NCI-H2081 treated with DMSO at 0.1 percent for 48 hours (cell line): Measurements from ENCODE around the gene TNIK.
"Not testable (repeated sequence)": the region's sequence is repeated elsewhere in the genome, so short reads cannot be mapped to it uniquely, and the experiment has no call there.

Source experiments
- DNase-seq: peaks from one replicate; lab custom pipeline; 2025; lab: John Stamatoyannopoulos, UW

TNIK gene

GRCh38 chr3:171129827-171130226, 330.4 kb downstream of the TNIK start:
- DNase-seq: no peak

- no peak for DNase-seq
Measured at GRCh38 chr3:171127611-171128010, 332.6 kb downstream of the TNIK start.

- no peak for DNase-seq
Measured at GRCh38 chr3:171126478-171127209, 333.6 kb downstream of the TNIK start.

GRCh38 chr3:171125010-171125409, 335.2 kb downstream of the TNIK start:
- no peak for DNase-seq

- DNase-seq: no peak
Measured at GRCh38 chr3:171123915-171124314, 336.3 kb downstream of the TNIK start.

GRCh38 chr3:171122861-171123260, 337.3 kb downstream of the TNIK start:
- DNase-seq: no peak

GRCh38 chr3:171122240-171122639, 338.0 kb downstream of the TNIK start:
- no peak for DNase-seq

GRCh38 chr3:171121801-171122200, 338.4 kb downstream of the TNIK start:
- no peak for DNase-seq

- DNase-seq: not testable (repeated sequence)
Measured at GRCh38 chr3:171119402-171119801, 340.8 kb downstream of the TNIK start.

GRCh38 chr3:171118993-171119392, 341.2 kb downstream of the TNIK start:
- not testable (repeated sequence) for DNase-seq

- no peak for DNase-seq
Measured at GRCh38 chr3:171116824-171117395, 343.3 kb downstream of the TNIK start.

- no peak for DNase-seq
Measured at GRCh38 chr3:171116365-171116764, 343.8 kb downstream of the TNIK start.

GRCh38 chr3:171115667-171116066, 344.5 kb downstream of the TNIK start:
- DNase-seq: no peak

- DNase-seq: no peak
Measured at GRCh38 chr3:171113716-171114115, 346.5 kb downstream of the TNIK start.

GRCh38 chr3:171110715-171111114, 349.5 kb downstream of the TNIK start:
- no peak for DNase-seq

GRCh38 chr3:171108066-171108465, 352.1 kb downstream of the TNIK start:
- no peak for DNase-seq

GRCh38 chr3:171103185-171103584, 357.0 kb downstream of the TNIK start:
- no peak for DNase-seq

GRCh38 chr3:171101982-171102641, 358.1 kb downstream of the TNIK start:
- no peak for DNase-seq

- no peak for DNase-seq
Measured at GRCh38 chr3:171099911-171100310, 360.3 kb downstream of the TNIK start.

- DNase-seq: no peak
Measured at GRCh38 chr3:171095063-171095462, 365.1 kb downstream of the TNIK start.

GRCh38 chr3:171094411-171094810, 365.8 kb downstream of the TNIK start:
- DNase-seq: no peak

- no peak for DNase-seq
Measured at GRCh38 chr3:171093462-171093861, 366.7 kb downstream of the TNIK start.

- DNase-seq: no peak
Measured at GRCh38 chr3:171092467-171092911, 367.7 kb downstream of the TNIK start.
